ENCODE results near the gene LPIN2.

GRCh38 chr18:3046216-3046808, 33.4 kb upstream of the LPIN2 start:
- no peak for TF ChIP-seq CTCF (IDR thresholded peaks at IDR 0.05; ENCODE audit: insufficient read depth, low read depth, low read length)
- TF ChIP-seq EZH2 (IDR thresholded peaks at IDR 0.05; ENCODE audit: insufficient read depth, low read length): no peak
